ENCODE data around the gene MORN4.

Gene MORN4

DNA sequence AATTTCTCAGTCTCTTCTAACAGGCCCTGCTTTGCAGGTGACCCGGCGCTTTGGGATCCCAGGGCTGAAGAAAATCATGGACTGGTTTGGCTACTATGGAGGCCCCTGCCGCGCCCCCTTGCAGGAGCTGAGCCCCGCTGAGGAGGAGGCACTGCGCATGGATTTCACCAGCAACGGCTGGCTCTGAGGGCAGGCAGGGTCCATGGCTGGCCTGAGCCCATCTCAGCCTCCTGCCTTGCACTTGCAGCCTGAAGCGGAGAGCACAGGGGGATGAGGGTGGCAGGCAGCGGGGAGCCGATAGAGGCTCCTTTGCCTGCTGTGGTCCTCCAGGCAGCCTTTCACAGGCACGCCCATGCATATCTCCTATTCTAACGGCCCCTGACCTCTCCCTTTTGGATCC lies 21.8 kb downstream of the MORN4 start:
- TF ChIP-seq, protein P1, sequence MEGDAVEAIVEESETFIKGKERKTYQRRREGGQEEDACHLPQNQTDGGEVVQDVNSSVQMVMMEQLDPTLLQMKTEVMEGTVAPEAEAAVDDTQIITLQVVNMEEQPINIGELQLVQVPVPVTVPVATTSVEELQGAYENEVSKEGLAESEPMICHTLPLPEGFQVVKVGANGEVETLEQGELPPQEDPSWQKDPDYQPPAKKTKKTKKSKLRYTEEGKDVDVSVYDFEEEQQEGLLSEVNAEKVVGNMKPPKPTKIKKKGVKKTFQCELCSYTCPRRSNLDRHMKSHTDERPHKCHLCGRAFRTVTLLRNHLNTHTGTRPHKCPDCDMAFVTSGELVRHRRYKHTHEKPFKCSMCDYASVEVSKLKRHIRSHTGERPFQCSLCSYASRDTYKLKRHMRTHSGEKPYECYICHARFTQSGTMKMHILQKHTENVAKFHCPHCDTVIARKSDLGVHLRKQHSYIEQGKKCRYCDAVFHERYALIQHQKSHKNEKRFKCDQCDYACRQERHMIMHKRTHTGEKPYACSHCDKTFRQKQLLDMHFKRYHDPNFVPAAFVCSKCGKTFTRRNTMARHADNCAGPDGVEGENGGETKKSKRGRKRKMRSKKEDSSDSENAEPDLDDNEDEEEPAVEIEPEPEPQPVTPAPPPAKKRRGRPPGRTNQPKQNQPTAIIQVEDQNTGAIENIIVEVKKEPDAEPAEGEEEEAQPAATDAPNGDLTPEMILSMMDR (IDR thresholded peaks at IDR 0.05; ENCODE audit: low read depth, low read length, missing control alignments), result no peak
- no peaks in the 10 kb centered on the region for H3K27me3 ChIP-seq (replicated peaks)
- H3K36me3 ChIP-seq (replicated peaks), result no peaks in the 10 kb centered on the region
- H3K27ac ChIP-seq, result no peak overlapping the region
- DNase-seq, result no peak
- no peak overlapping the region for H3K4me3 ChIP-seq (ENCODE audit: low read depth, low read length)
- in situ Hi-C loops (cut with HindIII; ENCODE audit: low pct_ligation_motif_present, low sequenced_read_pairs), result no loop called here

DNA sequence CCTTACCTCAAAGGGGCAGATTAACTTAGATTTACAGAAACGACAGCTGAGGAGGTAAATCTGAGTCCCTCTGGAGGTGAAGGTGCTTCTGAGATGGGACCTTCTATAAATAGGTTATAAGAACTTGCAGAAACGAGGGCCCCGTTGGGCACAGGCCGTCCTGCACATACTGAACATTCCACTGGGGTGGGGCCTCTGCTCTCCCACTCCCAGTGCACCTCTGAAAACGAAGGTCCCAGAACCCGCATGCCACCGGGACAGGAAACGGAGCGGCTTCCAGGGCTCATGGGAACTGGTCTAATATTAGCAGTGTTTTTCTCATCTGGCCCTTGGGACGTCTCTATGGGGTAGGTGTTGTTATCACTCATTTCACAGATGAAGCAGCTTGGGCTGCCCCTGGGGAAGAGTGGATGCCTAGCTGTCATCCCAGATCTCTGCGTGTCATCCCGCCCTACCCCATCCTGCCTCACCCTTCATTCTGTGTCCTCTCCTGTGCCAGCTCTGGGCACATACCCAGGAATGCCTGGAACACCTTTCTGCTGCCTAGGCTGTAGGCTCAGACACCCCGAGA lies 24.2 kb downstream of the MORN4 start:
- Histone ChIP-seq H3K27me3 (replicated peaks) (no peaks in the 10 kb centered on the region), H3K4me3 (ENCODE audit: low read depth, low read length) (no peak overlapping the region), H3K36me3 (replicated peaks) (no peaks in the 10 kb centered on the region), H3K27ac (no peak overlapping the region)
- in situ Hi-C loops (cut with HindIII; ENCODE audit: low pct_ligation_motif_present, low sequenced_read_pairs), result no loop called here
- TF ChIP-seq, protein P1 (IDR thresholded peaks at IDR 0.05; ENCODE audit: low read depth, low read length, missing control alignments), result no peak
- DNase-seq, result no peak

DNA sequence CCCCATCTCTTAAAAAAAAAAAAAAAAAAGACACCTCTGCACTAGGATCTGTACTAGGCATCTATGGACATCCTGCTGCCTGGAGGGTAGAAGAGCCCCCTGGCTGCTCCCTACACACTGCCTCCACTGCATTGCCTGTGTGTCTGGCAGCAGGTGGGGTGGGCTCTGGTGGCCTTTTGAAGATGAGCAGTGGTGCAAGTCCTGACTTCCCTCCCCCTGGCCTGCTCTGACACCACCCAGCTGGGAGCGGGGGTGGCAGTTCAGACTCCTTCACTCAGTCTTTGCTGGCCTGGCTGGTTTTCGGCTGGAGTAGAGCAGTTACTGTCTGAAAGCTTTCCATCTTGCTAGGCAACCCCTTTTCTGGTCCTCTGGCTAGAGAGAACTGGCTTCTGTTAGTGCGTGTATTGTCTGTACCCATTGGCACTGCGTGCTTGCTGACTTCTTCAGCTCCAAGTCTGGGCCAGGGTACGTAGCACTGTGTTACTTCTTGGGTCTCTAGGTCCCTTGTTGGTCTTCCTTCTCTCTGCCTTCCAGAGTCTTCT lies 26.1 kb downstream of the MORN4 start:
- H3K4me3 ChIP-seq (ENCODE audit: low read depth, low read length), result no peak overlapping the region
- in situ Hi-C loops (cut with HindIII; ENCODE audit: low pct_ligation_motif_present, low sequenced_read_pairs), result no loop called here
- H3K36me3 ChIP-seq (replicated peaks), result no peaks in the 10 kb centered on the region
- TF ChIP-seq, protein P1 (IDR thresholded peaks at IDR 0.05; ENCODE audit: low read depth, low read length, missing control alignments), result no peak
- no peak for DNase-seq
- H3K27me3 ChIP-seq (replicated peaks), result no peaks in the 10 kb centered on the region
- H3K27ac ChIP-seq, result no peak overlapping the region

DNA sequence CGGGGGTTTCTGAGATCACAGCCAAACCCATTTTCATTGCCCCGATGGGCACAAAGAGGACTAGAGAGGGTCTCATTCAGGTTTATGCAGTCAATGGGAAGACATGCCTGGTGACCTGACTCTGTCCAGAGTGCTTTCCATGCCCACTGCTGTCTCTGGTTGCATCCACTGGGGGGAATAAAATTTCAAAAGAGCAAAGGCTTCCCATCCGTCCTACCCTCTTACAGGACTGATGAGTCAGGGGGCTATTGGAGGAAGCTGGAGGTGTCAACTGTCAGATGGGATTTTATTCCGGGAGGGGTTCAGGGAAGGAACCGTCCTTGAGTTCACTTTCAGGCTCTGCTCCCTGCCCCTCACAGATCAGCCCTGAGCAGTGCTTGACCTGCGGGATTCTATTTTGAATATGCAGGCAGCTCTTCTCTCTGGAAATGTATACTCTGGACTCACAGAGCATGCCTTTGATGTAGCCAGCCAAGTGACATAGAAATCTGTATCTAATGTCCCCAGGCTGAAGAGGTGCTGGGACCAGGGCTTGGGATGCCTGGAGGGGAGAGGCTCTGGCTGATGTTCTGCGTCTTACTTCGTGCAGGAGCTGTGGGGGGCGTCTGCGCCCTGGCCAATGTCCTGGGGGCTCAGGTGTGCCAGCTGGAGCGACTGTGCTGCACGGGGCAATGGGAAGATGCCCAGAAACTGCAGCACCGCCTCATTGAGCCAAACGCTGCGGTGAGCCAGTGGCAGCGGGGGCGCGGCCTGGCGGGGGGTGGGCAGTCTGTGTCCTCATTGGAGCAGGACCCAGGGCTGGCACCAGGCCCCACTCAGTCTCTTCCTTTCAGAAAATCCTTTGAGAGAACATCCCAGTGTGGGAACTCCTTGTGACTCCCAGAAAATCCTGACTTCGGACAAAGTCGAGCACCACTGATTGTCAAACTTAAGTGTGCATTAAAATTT lies 31.8 kb downstream of the MORN4 start:
- in situ Hi-C loops (cut with HindIII; ENCODE audit: low pct_ligation_motif_present, low sequenced_read_pairs), result no loop called here
- no peaks in the 10 kb centered on the region for H3K36me3 ChIP-seq (replicated peaks)
- TF ChIP-seq, protein P1 (IDR thresholded peaks at IDR 0.05; ENCODE audit: low read depth, low read length, missing control alignments), result no peak
- no peak overlapping the region for H3K4me3 ChIP-seq (ENCODE audit: low read depth, low read length)
- no peak overlapping the region for H3K27ac ChIP-seq
- DNase-seq, result no peak
- no peaks in the 10 kb centered on the region for H3K27me3 ChIP-seq (replicated peaks)

DNA sequence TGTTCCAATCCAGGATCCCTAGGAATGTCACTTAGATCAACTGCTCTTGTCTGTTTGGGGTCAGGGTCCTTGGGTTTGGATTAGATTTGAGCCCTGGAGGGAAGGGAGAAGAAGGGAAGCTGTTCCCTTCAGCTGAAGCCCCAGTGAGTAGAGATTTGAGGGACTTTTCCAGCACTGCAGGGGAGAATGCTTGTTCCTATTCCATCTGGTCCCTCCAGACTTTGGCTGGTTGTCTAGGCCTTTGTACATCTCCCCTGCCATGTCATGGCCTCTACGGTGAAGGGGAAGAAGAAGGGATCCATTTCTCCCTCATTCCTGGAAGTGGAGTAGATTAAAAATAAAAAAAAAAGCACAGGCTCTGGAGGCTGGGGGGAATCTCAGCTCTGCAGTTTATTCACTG lies 32.7 kb downstream of the MORN4 start:
- Histone ChIP-seq H3K4me3 (ENCODE audit: low read depth, low read length) (no peak overlapping the region), H3K27me3 (replicated peaks) (no peaks in the 10 kb centered on the region), H3K36me3 (replicated peaks) (no peaks in the 10 kb centered on the region), H3K27ac (no peak overlapping the region)
- DNase-seq, result no peak
- TF ChIP-seq, protein P1 (IDR thresholded peaks at IDR 0.05; ENCODE audit: low read depth, low read length, missing control alignments), result no peak
- in situ Hi-C loops (cut with HindIII; ENCODE audit: low pct_ligation_motif_present, low sequenced_read_pairs), result no loop called here
